ENCODE results near the gene SAA4. TPM values are rescaled to one million over a fixed set of nuclear protein-coding genes. Genes with fewer than 3 reads are reported as not detected.
"Not testable (repeated sequence)": the region's sequence is repeated elsewhere in the genome, so short reads cannot be mapped to it uniquely, and the experiment has no call there.

Gene SAA4
- polyA plus RNA-seq, 1 donor from 2014 or later = 0.58 TPM

DNA sequence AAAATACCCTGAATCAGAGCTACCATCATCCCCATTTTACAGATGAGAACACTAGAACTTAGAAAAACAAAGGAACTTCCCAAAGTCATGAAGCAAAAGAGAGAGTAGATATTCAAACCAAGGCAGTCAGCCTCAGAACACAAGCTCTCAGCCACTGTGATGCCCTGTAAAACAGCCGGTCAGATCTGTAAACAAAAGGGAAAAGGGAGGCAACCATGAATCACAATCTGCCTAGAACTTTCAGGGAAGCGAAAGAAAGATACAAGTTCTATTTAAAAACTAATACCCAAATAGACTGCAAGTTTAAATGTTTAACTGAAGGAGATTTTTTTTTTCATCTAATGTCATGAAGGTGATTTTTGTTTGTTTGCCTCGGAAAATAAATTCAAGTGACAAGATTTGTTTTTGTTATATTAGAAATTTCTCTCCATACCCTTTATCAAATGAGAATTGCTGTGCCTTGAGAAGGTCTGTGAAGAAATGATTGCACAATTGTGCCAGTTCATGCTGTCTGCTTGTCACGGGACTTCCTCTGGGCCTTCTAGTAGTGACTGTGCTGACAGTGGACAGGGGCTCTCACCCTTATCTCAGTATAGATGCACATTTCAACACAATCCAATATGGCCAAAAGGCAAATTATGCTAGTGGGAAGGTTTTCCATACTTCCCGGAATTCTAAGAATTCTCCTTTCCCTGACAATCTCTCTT, 41.1 kb upstream of the SAA4 start:
- Histone ChIP-seq H3K9me2 (ENCODE audit: insufficient read depth, low read length) (no peaks in the 10 kb centered on the region), H4K20me1 (ENCODE audit: insufficient read depth) (no peaks in the 10 kb centered on the region), H3K4me3 (ENCODE audit: low read length) (no peak overlapping the region), H3K4me2 (ENCODE audit: low read length) (no peak overlapping the region), H2AFZ (ENCODE audit: low read depth, low read length) (no peak overlapping the region), H3K9ac (ENCODE audit: low read length) (no peak overlapping the region), H3K27me3 (ENCODE audit: insufficient read depth, low read depth, low read length) (no peaks in the 10 kb centered on the region), H3K27ac (ENCODE audit: low read length) (no peak overlapping the region), H3F3A (ENCODE audit: insufficient read depth, low read length, poor library complexity, severe bottlenecking) (no peaks in the 10 kb centered on the region), H3K36me3 (ENCODE audit: insufficient read depth, low read length) (peaks cover 4% of the 10 kb centered on the region), H3K9me3 (ENCODE audit: low read length) (no peaks in the 10 kb centered on the region), H3K79me2 (replicated peaks; ENCODE audit: insufficient read depth, low read length) (no peaks in the 10 kb centered on the region)
- no peak for TF ChIP-seq TAF1 (IDR thresholded peaks at IDR 0.05; ENCODE audit: low read depth)
- no peak for TF ChIP-seq EZH2 (IDR thresholded peaks at IDR 0.05; ENCODE audit: borderline replicate concordance, insufficient read depth, low read length, poor library complexity, severe bottlenecking)
- TF ChIP-seq POLR2AphosphoS5 (IDR thresholded peaks at IDR 0.05) = no peak

DNA sequence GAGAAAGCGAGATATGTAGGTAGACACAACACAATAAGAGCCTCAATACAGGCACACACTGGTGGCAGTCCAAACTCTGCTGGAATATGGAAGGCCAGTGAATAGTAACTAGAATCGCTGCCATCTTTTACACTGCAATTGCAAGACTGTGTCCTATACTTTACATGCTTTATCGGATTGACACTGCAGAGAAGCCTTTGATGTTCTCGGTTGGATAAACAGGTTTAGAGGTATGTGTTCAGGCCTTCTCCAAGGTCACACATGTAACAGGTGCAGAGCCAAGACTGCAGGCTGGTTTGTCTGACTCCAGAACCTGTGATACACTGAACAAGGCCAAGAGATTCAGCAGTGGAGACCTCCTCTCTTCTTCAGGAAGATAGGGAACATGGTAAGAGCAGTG, 34.6 kb upstream of the SAA4 start:
- TF ChIP-seq POLR2AphosphoS5 (IDR thresholded peaks at IDR 0.05) = no peak
- no peak for TF ChIP-seq MXI1 (conservative IDR thresholded peaks at IDR 0.05; ENCODE audit: poor library complexity, severe bottlenecking)
- TF ChIP-seq TAF1 (IDR thresholded peaks at IDR 0.05; ENCODE audit: low read depth) = no peak
- no peaks in the 10 kb centered on the region for H3K9me2 ChIP-seq (ENCODE audit: insufficient read depth, low read length)
- H3K4me3 ChIP-seq (ENCODE audit: low read length) = no peak overlapping the region
- H3K9me3 ChIP-seq (ENCODE audit: low read length) = no peaks in the 10 kb centered on the region
- H3K4me2 ChIP-seq (ENCODE audit: low read length) = no peak overlapping the region
- no peaks in the 10 kb centered on the region for H3K79me2 ChIP-seq (replicated peaks; ENCODE audit: insufficient read depth, low read length)
- H3K9ac ChIP-seq (ENCODE audit: low read length) = no peak overlapping the region
- H3K27ac ChIP-seq (ENCODE audit: low read length) = no peak overlapping the region
- H2AFZ ChIP-seq (ENCODE audit: low read depth, low read length) = no peak overlapping the region
- H3F3A ChIP-seq (ENCODE audit: insufficient read depth, low read length, poor library complexity, severe bottlenecking) = no peaks in the 10 kb centered on the region
- no peaks in the 10 kb centered on the region for H3K36me3 ChIP-seq (ENCODE audit: insufficient read depth, low read length)
- no peaks in the 10 kb centered on the region for H4K20me1 ChIP-seq (ENCODE audit: insufficient read depth)
- H3K27me3 ChIP-seq (ENCODE audit: insufficient read depth, low read depth, low read length) = no peaks in the 10 kb centered on the region

DNA sequence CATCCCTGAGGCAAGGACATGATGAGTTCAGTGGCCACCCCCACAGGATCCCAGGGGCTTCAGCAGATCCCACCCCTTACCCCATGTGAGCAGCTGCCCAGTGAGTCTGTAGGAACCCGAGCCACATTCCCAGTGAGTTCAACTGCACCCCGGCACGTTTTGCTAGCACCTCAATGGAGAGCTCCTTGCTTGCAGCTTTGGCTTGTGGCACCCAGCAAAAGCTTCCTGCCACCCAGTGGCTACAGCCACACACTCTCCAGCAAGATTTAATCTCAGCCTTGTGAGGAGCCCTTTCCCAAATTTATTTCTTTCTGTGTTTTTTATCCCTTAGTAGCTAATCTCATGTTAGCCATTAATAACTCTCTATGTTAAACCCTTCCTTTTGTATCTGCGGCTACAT, 33.5 kb upstream of the SAA4 start:
- no peaks in the 10 kb centered on the region for H3K9me2 ChIP-seq (ENCODE audit: insufficient read depth, low read length)

DNA sequence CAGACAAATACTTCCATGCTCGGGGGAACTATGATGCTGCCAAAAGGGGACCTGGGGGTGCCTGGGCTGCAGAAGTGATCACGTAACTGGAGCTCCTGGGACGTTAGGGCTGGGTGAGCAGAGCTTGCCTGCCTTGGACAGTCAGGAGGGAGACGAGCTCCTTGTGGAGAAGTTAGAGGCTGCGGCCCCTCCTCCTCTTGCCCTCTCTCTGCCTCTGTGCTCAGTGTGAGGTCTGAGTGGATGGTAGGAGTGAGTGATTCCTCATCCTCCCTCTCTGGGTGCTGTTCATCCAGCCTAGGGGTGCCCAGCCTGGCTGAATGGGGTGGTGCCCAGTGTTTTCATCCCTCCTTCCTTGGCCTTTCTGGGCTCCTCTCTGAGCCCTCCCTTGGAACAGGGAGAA, 32.6 kb upstream of the SAA4 start:
- H3K4me2 ChIP-seq (ENCODE audit: low read length); H3K36me3 ChIP-seq (ENCODE audit: insufficient read depth, low read length); H4K20me1 ChIP-seq (ENCODE audit: insufficient read depth); H3F3A ChIP-seq (ENCODE audit: insufficient read depth, low read length, poor library complexity, severe bottlenecking); H2AFZ ChIP-seq (ENCODE audit: low read depth, low read length); H3K4me3 ChIP-seq (ENCODE audit: low read length); H3K79me2 ChIP-seq (replicated peaks; ENCODE audit: insufficient read depth, low read length); H3K9ac ChIP-seq (ENCODE audit: low read length); H3K27me3 ChIP-seq (ENCODE audit: insufficient read depth, low read depth, low read length); H3K9me2 ChIP-seq (ENCODE audit: insufficient read depth, low read length); H3K9me3 ChIP-seq (ENCODE audit: low read length); H3K27ac ChIP-seq (ENCODE audit: low read length): not testable (repeated sequence)

More for the DNA sequence above, 33.5 kb upstream of the SAA4 start:
- Histone ChIP-seq H3K27me3 (ENCODE audit: insufficient read depth, low read depth, low read length) (no peaks in the 10 kb centered on the region), H3K4me2 (ENCODE audit: low read length) (no peak overlapping the region), H3K36me3 (ENCODE audit: insufficient read depth, low read length) (no peaks in the 10 kb centered on the region), H3K27ac (ENCODE audit: low read length) (no peak overlapping the region), H3F3A (ENCODE audit: insufficient read depth, low read length, poor library complexity, severe bottlenecking) (no peaks in the 10 kb centered on the region), H3K9ac (ENCODE audit: low read length) (no peak overlapping the region), H2AFZ (ENCODE audit: low read depth, low read length) (no peak overlapping the region), H3K9me3 (ENCODE audit: low read length) (no peaks in the 10 kb centered on the region), H3K4me3 (ENCODE audit: low read length) (no peak overlapping the region), H3K79me2 (replicated peaks; ENCODE audit: insufficient read depth, low read length) (no peaks in the 10 kb centered on the region), H4K20me1 (ENCODE audit: insufficient read depth) (no peaks in the 10 kb centered on the region)
- no peak for TF ChIP-seq RAD21 (conservative IDR thresholded peaks at IDR 0.05)
- no peak for TF ChIP-seq POLR2AphosphoS5 (IDR thresholded peaks at IDR 0.05)
- TF ChIP-seq, protein P1, sequence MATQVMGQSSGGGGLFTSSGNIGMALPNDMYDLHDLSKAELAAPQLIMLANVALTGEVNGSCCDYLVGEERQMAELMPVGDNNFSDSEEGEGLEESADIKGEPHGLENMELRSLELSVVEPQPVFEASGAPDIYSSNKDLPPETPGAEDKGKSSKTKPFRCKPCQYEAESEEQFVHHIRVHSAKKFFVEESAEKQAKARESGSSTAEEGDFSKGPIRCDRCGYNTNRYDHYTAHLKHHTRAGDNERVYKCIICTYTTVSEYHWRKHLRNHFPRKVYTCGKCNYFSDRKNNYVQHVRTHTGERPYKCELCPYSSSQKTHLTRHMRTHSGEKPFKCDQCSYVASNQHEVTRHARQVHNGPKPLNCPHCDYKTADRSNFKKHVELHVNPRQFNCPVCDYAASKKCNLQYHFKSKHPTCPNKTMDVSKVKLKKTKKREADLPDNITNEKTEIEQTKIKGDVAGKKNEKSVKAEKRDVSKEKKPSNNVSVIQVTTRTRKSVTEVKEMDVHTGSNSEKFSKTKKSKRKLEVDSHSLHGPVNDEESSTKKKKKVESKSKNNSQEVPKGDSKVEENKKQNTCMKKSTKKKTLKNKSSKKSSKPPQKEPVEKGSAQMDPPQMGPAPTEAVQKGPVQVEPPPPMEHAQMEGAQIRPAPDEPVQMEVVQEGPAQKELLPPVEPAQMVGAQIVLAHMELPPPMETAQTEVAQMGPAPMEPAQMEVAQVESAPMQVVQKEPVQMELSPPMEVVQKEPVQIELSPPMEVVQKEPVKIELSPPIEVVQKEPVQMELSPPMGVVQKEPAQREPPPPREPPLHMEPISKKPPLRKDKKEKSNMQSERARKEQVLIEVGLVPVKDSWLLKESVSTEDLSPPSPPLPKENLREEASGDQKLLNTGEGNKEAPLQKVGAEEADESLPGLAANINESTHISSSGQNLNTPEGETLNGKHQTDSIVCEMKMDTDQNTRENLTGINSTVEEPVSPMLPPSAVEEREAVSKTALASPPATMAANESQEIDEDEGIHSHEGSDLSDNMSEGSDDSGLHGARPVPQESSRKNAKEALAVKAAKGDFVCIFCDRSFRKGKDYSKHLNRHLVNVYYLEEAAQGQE (IDR thresholded peaks at IDR 0.05; ENCODE audit: borderline replicate concordance) = no peak
- TF ChIP-seq SMC3 (conservative IDR thresholded peaks at IDR 0.05; ENCODE audit: poor library complexity) = no peak
- TF ChIP-seq, protein P2, sequence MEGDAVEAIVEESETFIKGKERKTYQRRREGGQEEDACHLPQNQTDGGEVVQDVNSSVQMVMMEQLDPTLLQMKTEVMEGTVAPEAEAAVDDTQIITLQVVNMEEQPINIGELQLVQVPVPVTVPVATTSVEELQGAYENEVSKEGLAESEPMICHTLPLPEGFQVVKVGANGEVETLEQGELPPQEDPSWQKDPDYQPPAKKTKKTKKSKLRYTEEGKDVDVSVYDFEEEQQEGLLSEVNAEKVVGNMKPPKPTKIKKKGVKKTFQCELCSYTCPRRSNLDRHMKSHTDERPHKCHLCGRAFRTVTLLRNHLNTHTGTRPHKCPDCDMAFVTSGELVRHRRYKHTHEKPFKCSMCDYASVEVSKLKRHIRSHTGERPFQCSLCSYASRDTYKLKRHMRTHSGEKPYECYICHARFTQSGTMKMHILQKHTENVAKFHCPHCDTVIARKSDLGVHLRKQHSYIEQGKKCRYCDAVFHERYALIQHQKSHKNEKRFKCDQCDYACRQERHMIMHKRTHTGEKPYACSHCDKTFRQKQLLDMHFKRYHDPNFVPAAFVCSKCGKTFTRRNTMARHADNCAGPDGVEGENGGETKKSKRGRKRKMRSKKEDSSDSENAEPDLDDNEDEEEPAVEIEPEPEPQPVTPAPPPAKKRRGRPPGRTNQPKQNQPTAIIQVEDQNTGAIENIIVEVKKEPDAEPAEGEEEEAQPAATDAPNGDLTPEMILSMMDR (IDR thresholded peaks at IDR 0.05; ENCODE audit: poor library complexity, severe bottlenecking) = no peak
- no peak for TF ChIP-seq MXI1 (conservative IDR thresholded peaks at IDR 0.05; ENCODE audit: poor library complexity, severe bottlenecking)
- TF ChIP-seq EP300 (conservative IDR thresholded peaks at IDR 0.05; ENCODE audit: poor library complexity, severe bottlenecking) = no peak
- no peak for TF ChIP-seq EZH2 (IDR thresholded peaks at IDR 0.05; ENCODE audit: borderline replicate concordance, insufficient read depth, low read length, poor library complexity, severe bottlenecking)
- TF ChIP-seq TAF1 (IDR thresholded peaks at IDR 0.05; ENCODE audit: low read depth) = no peak
